Stimulated activated CD4-positive, alpha-beta T cell treated with anti-CD3 and anti-CD28 coated beads, TNF-alpha, amount 100 ng/mL, for 4 hours (primary cell): Measurements from ENCODE around the gene MAMLD1.
A peak's percentile ranks its signal among the peaks of the same experiment; 100 is the strongest.

Experiments
- DNase-seq, 3 experiments: peaks; one replicate each; pipeline ENCODE4 v3.0.0-alpha.2; 2020; ENCODE audit warnings: low read depth in 3 of 3

The MAMLD1 gene

GRCh38 chrX:150459196-150459595 lies 96.1 kb downstream of the MAMLD1 start:
- DNase-seq = no peak

DNA sequence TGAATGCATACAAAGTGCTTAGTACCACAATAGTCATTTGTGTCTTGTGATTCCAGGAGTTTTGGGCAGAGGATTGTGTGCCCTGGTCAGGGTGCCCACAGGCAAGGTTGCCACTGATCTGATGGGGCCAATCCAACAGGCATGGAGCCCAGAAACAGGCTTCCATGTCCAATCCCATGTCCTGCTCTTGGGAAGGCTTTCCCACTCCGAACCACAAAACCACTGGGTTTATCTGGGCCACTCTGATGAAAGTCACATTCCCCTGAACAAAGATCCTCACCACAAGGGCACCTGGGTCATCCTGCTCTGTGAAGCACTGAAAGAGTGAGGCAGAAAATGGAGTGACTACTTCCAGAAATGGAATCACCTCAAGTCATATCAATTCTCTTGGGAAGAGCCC lies 96.9 kb downstream of the MAMLD1 start:
- DNase-seq = no peak

DNA sequence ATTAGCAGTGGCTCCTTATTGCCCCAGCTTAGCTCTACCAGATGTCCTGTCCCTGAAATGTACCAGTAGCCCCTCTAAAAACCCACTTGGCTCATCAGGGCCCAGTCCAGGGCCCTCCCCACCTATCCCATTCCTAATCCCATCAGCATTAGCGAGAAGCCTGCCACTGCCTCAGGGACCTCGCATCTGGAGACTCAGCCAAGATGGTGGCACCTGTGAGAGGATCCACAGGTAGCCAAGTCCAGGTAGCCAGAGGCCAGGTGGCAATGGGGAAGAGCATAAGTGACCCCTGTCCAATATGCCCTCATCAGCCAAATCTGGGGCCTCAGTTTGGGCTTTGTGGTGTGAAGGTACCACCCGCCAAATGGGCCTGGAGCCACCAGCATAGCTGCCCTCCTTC lies 97.7 kb downstream of the MAMLD1 start:
- no peak for DNase-seq

GRCh38 chrX:150463566-150463965 lies 100.4 kb downstream of the MAMLD1 start:
- DNase-seq = no peak

- no peak for DNase-seq
Observed at GRCh38 chrX:150464001-150464400, 100.9 kb downstream of the MAMLD1 start.

DNA sequence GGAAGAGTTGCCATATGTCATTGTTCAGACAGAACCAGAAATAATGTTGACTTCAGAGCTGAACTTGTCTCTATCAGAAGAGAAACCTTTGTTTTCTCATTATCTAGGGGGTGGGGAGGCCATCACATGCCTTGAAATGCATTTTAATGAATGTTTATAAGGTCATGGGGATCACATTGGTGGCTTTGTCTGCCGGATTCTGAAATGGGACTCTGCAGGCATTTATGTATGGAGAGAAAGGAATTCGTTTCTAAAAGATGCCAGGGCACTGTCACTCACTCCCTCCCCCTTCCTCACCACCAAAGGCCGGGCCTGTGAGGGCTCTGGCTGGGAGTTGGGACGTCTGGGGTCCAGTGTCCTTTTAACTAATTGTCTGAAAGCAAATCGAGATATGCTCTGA lies 102.2 kb downstream of the MAMLD1 start:
- DNase-seq = no peak

DNA sequence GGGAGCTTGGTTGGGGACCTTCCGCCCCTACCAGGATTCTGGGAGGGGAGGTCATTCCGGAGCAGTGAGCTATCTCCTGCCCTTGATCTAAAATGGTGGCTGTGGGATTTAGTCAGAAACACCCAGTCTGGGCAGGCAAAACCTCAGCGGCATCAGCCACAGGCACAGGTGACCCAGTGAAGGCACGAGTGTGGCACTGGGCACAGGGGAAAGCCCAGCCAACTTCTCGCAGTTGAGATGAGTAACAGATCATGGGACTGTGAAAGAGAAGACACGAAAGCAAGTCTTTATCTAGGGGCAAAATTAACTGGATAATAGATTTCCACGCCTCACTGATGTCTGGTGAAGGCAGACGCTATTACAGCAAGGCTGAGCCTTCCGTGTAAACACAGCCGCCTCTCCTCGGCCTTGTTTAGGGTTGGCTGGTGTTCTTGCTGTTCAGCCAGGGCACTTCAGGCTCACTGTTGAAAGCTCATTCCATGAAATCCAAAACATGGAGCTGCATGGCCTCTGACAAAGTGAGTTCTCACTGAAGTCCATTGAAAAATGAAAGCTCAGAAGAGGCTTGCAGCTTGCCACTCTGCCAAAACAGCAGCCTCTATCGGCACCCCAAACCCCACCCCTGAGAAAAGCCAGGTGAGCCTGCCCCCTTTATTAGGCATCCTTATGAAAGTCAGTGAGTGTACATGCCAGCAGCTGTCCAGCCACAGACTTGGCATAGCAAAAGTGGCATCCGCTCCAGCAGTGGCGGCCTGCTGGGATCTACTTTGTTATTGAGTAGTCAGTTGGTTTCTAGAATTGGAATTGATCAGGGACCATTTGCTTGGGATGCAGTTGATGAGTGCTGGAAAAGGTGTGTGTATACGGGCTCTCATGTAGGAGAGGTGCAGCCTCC lies 103.0 kb downstream of the MAMLD1 start:
- no peak for DNase-seq

- DNase-seq = no peak
Observed at GRCh38 chrX:150472306-150472705, 109.2 kb downstream of the MAMLD1 start.

GRCh38 chrX:150473371-150473770 lies 110.3 kb downstream of the MAMLD1 start:
- no peak for DNase-seq

DNA sequence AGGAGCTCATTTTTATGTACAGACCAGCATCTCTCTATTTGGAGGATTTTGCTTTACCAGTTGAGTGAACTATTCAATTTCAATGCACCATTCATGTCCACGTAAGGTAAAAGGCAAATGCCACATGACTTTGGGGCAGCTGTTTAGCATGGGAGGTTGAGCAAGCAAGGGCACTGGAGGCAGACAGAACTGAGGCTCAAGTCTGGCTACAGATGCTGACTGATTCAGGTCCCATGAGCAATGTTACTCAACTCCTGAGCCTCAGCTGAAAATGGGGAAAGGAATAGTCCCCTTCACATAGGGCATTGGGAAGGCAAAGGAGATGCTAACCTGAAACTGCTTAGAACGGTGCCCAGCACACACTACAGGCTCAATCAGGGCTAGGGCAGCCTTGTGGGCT lies 112.3 kb downstream of the MAMLD1 start:
- no peak for DNase-seq

DNA sequence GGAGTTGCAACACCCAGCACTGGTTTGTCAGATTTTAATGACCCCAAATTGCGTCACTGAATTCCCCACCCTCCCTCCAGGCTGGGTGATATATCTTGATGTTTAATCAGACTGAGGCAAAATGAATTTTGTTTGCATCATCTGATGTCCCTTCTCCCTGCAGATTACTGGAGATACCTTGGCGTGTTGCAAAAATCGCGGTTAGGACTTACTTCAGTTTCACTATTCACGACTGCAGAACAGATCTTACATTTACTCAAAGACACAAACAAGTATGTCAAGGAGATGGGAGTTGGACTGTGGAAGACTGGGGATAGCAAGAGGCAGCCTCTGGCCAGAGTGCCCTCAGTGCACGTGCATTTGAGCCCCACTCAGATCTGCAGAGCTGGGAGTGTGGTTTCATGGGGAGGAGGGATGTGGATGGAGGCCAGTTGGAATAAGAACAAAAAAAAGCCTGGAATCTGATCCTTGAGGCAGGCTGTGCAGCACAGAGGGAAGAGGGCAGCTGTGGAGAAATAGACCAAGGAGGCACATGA lies 113.1 kb downstream of the MAMLD1 start:
- DNase-seq = no peak

GRCh38 chrX:150477371-150477770 lies 114.3 kb downstream of the MAMLD1 start:
- no peak for DNase-seq

DNA sequence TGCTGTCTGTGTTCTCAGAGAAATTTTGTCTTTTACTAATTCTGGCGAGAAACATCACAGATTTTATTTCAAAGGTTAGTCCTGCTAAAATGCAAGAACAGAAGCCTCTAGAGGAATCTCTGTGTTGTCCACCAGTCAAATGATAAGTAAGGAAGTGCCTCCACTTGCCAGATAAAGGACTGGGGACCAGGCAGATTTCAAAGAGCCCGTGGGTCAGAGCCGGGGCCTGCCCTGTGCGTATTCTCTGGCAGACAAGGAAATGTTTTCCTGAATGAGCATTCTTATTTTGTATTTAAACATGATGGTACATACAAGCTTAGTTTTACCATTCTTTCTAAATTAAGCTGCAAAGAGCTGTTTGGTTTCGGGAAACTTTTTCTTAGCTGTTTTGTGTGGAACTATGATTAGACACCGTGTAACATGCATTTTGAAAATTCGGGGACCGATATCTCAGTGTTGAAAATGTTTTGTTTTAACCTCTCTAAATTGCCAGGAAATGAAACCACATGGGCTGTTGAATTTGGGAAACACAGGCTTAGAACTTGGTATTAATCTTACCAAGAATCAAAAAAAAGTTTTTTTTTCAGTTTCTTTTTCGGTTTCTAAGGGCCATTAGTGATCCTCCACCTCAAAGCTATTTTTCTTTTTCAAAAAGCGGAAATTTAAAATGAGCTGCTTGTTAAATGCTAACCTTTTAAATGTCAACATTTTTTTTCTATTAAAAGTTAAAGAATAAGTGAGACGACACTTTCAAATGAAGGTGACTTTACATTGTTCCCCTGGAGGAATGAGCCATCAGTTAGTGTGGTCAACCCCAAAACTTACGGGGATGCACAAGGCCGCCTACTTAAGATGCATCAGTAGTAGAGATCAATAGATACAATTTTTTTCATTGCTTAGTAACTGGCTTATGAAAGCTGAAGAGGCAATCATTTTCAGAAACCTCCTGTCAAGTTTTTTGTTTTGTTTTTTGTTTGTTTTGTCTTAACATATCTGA lies 115.7 kb downstream of the MAMLD1 start:
- DNase-seq = peak in 1 of 3 experiments; percentile 11

- peak in 2 of 3 experiments; percentile 26 to 33 for DNase-seq
Observed at GRCh38 chrX:150482537-150483206, 119.6 kb downstream of the MAMLD1 start.

DNA sequence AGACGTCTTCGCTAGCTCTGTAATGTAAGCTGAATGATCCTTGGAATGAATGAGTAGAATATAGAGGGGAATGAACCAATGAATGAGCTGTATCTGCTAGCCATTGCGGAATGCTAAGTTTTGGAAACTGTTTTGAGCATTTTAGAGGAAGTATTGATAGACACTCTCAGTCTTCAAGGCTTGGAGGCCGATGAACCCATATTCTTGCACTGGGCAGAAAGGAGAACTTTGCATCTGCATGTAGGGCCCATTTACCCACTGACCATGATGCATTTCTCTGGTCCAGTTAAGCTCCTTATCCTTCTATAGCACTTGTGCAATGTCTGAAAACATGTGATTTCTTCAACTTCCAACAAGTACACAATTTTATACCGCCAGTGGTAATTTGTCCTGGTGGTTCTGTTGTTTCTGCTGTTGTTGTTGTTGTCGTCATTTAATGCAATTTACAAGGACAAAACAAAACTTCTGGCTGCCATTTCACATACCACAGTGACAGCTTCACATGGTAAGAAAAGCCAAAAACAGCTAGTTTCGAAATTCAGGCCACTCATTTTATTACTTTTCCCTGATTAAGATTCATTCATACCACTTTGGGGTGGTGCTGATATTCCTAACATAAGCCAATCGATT lies 120.4 kb downstream of the MAMLD1 start:
- no peak for DNase-seq

- DNase-seq = peak in 2 of 3 experiments; percentile 24 to 28
Observed at GRCh38 chrX:150486011-150486410, 122.9 kb downstream of the MAMLD1 start.

DNA sequence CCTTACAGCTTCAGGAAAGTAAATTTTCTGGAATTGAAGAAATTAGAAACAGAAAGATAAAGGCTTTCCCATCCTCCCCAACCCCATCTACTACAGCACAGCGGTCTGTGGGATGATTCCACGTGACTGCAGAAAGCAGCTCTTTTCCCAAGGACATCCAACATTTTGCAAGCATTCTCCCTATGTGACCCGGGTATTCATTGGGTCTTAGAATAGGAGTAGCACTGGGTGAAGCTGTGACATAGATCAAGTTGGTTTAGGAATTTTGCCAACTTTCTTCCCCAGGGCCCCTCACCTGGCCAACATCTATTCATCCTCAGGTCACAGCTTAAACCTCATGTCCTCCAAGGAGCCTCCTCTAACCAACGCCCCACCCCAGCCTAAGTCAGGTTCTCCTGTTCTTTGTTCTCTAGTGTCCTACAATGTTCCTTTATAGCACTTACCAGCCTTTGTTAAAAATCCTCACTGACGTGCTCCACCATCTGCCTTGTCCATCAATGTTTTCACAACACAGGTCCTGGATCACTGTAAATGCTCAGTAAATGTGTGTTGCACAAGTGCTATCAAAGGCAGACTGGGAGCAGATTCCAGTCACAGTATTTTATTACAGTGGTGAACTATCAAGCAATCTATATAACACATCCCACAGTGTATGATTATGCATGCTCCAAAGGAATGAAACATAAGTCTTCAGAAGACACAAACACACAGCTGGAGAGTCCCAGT lies 124.4 kb downstream of the MAMLD1 start:
- DNase-seq = no peak

- no peak for DNase-seq
Observed at GRCh38 chrX:150489359-150490015, 126.4 kb downstream of the MAMLD1 start.

DNA sequence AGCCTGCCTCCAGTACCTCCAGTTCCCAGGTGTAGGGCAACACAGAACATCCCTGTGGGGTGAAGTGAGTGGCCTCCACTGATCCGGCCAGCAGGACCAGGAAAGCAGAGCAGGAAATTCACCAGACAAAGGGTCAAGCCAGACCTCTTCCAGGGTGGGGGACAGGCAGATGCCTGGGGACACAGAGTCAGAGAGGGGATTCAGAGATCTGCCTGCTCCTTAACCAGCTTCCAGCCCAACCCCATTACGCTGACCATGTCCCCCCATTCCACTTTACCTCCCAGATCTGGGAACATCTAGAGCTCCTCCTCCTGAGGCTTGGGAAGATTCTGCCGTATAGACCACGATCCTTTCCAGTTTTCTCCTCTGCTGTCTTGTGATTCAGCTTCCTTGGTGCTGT lies 132.4 kb downstream of the MAMLD1 start:
- DNase-seq = no peak

- no peak for DNase-seq
Observed at GRCh38 chrX:150499240-150499639, 136.1 kb downstream of the MAMLD1 start.
